ENCODE results near the gene UPF2.

DNA sequence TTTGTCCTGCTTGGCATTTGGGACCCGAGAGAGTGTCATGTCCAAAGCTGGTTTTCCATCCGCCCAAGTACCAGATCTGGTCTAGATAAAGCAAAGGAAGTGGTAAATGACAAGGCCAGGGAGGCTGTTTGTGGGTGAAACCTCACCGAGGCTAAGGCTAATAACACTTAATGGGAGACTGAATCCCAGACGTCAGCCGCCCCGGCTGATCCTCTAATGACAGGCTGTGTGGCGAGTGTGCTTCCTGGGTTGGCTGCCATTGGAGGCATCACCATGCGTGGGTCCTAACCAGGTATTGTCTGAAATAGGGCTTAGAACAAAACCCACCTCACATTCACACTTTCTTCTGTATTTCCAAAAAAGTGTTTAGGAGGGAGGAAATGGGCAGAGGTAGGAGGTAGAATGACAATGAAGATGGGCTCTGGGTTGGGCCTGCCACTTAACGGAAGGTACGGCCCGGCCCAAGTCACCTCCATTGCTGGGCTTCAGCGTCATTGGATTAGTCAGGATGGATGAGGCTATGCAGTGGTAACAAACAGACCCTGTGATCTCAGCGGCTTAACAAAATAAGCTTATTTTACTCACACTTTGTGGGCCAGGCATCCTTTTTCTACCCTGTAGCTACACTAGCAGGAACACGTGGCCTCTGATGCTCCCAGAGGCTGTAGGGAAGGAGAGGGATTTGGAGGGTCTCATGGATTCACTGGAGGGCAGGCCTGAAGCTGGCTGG is 159.8 kb downstream of the UPF2 start:
- TF ChIP-seq, protein P1, sequence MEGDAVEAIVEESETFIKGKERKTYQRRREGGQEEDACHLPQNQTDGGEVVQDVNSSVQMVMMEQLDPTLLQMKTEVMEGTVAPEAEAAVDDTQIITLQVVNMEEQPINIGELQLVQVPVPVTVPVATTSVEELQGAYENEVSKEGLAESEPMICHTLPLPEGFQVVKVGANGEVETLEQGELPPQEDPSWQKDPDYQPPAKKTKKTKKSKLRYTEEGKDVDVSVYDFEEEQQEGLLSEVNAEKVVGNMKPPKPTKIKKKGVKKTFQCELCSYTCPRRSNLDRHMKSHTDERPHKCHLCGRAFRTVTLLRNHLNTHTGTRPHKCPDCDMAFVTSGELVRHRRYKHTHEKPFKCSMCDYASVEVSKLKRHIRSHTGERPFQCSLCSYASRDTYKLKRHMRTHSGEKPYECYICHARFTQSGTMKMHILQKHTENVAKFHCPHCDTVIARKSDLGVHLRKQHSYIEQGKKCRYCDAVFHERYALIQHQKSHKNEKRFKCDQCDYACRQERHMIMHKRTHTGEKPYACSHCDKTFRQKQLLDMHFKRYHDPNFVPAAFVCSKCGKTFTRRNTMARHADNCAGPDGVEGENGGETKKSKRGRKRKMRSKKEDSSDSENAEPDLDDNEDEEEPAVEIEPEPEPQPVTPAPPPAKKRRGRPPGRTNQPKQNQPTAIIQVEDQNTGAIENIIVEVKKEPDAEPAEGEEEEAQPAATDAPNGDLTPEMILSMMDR (IDR thresholded peaks at IDR 0.05): no peak
- TF ChIP-seq EZH2 (IDR thresholded peaks at IDR 0.05; ENCODE audit: borderline replicate concordance, insufficient read depth, low read depth, low read length, poor library complexity, severe bottlenecking): no peak

Data from B cell (primary cell).